ENCODE measurements around the gene ANKFY1. TPM values are rescaled to one million over a fixed set of nuclear protein-coding genes. Genes with fewer than 3 reads are reported as not detected.

The ANKFY1 gene
- total RNA-seq, 1 experiment from 2014 or later = 63.2 TPM

GRCh38 chr17:4184811-4185210, 79.0 kb downstream of the ANKFY1 start:
- BruUV-seq (replicated peaks) = no TSS peak
- ChIA-PET CTCF (interaction anchor here (0.7 kb wide), 1 partner anchor 52 kb away, joined by 4 read pairs; no protein-coding TSS in a partner anchor), POLR2A (ENCODE audit: low non-redundant PET) (no interaction called here)
- H3K4me1 ChIP-seq (ENCODE audit: insufficient read depth, low read length, poor library complexity, severe bottlenecking) = peaks cover 4% of the 10 kb centered on the region
- H3K36me3 ChIP-seq (ENCODE audit: insufficient read depth, low read length, poor library complexity, severe bottlenecking) = peaks cover 66% of the 10 kb centered on the region
- no peaks in the 10 kb centered on the region for H3K27me3 ChIP-seq (replicated peaks; ENCODE audit: insufficient read depth, low read depth, low read length, poor library complexity)
- H3K27ac ChIP-seq (ENCODE audit: low read depth, low read length, poor library complexity, severe bottlenecking) = no peak overlapping the region
- no peak overlapping the region for H3K4me3 ChIP-seq (ENCODE audit: low read depth, low read length, poor library complexity, severe bottlenecking)
- no peaks in the 10 kb centered on the region for H3K9me3 ChIP-seq (ENCODE audit: low read depth, low read length, poor library complexity, severe bottlenecking)
- no peak for DNase-seq (ENCODE audit: low spot score)
- TF ChIP-seq CTCF (conservative IDR thresholded peaks at IDR 0.05; ENCODE audit: low read depth, low read length) (no peak), EZH2 (IDR thresholded peaks at IDR 0.05; ENCODE audit: borderline replicate concordance, low read depth, low read length, poor library complexity, severe bottlenecking) (no peak)
- intact Hi-C loops (cut with micrococcal nuclease; ENCODE audit: unreplicated experiment) = no loop called here

- Histone ChIP-seq H3K27me3 (replicated peaks; ENCODE audit: insufficient read depth, low read depth, low read length, poor library complexity) (no peaks in the 10 kb centered on the region), H3K27ac (ENCODE audit: low read depth, low read length, poor library complexity, severe bottlenecking) (no peak overlapping the region), H3K36me3 (ENCODE audit: insufficient read depth, low read length, poor library complexity, severe bottlenecking) (peaks cover 69% of the 10 kb centered on the region), H3K9me3 (ENCODE audit: low read depth, low read length, poor library complexity, severe bottlenecking) (no peaks in the 10 kb centered on the region), H3K4me3 (ENCODE audit: low read depth, low read length, poor library complexity, severe bottlenecking) (no peak overlapping the region), H3K4me1 (ENCODE audit: insufficient read depth, low read length, poor library complexity, severe bottlenecking) (peaks cover under 1% of the 10 kb centered on the region)
- CTCF ChIA-PET = no interaction called here
- POLR2A ChIA-PET (ENCODE audit: low non-redundant PET) = no interaction called here
- peak; percentile 39 for DNase-seq (ENCODE audit: low spot score)
- no TSS peak for BruUV-seq (replicated peaks)
- TF ChIP-seq EZH2 (IDR thresholded peaks at IDR 0.05; ENCODE audit: borderline replicate concordance, low read depth, low read length, poor library complexity, severe bottlenecking) (no peak), CTCF (conservative IDR thresholded peaks at IDR 0.05; ENCODE audit: low read depth, low read length) (no peak)
- intact Hi-C loops (cut with micrococcal nuclease; ENCODE audit: unreplicated experiment) = no loop called here
Measured at GRCh38 chr17:4182043-4182442, 81.7 kb downstream of the ANKFY1 start.

GRCh38 chr17:4180791-4181190, 83.0 kb downstream of the ANKFY1 start:
- peak; percentile 68 for DNase-seq (ENCODE audit: low spot score)
- Histone ChIP-seq H3K9me3 (ENCODE audit: low read depth, low read length, poor library complexity, severe bottlenecking) (no peaks in the 10 kb centered on the region), H3K4me1 (ENCODE audit: insufficient read depth, low read length, poor library complexity, severe bottlenecking) (no peaks in the 10 kb centered on the region), H3K27me3 (replicated peaks; ENCODE audit: insufficient read depth, low read depth, low read length, poor library complexity) (no peaks in the 10 kb centered on the region), H3K4me3 (ENCODE audit: low read depth, low read length, poor library complexity, severe bottlenecking) (no peak overlapping the region), H3K27ac (ENCODE audit: low read depth, low read length, poor library complexity, severe bottlenecking) (peak overlapping the region; percentile 35), H3K36me3 (ENCODE audit: insufficient read depth, low read length, poor library complexity, severe bottlenecking) (peaks cover 70% of the 10 kb centered on the region)
- intact Hi-C loops (cut with micrococcal nuclease; ENCODE audit: unreplicated experiment) = no loop called here
- CTCF ChIA-PET = no interaction called here
- POLR2A ChIA-PET (ENCODE audit: low non-redundant PET) = no interaction called here
- TF ChIP-seq EZH2 (IDR thresholded peaks at IDR 0.05; ENCODE audit: borderline replicate concordance, low read depth, low read length, poor library complexity, severe bottlenecking) (no peak), CTCF (conservative IDR thresholded peaks at IDR 0.05; ENCODE audit: low read depth, low read length) (no peak)
- no TSS peak for BruUV-seq (replicated peaks)

Data from A673 (cell line).